HG03342 (cell line): ENCODE results near the gene RMRP.
A peak's percentile ranks its signal among the peaks of the same experiment; 100 is the strongest.

Source experiments
- ATAC-seq: cut with Tn5 transposase; IDR thresholded peaks from one replicate; pipeline ENCODE4 v1.9.1; 2021; ENCODE audit warnings: mild to moderate bottlenecking, moderate library complexity; ENCODE audit not compliant: unreplicated experiment

Gene RMRP

GRCh38 chr9:35666549-35666948, 8.7 kb upstream of the RMRP start:
- ATAC-seq: no peak

DNA sequence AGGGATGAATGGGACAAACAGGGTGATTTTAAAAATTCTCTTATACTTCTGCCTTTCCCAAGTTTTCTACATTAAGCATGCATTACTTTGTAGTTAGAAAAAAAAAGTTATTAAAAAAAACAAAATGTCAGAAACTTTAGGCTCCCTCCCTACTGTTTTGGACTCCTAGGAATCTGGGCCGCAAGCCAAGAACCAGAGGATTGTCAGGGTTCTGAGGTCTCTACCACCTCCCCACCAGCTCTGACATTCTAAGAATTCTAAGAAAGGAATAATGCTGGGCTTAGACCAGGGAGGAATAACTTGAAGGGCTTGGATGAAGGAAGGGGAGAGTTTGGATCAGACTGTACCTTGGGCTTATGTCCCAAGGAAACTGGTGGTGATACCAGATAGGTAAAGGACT, 8.2 kb upstream of the RMRP start:
- no peak for ATAC-seq

GRCh38 chr9:35665471-35665818, 7.6 kb upstream of the RMRP start:
- no peak for ATAC-seq

- peak; percentile 73 for ATAC-seq
These were observed 7.0 kb upstream of the RMRP start, which contains the start of gene ARHGEF39 for GRCh38 chr9:35664531-35665470. ARHGEF39 (minus strand) TSS chr9:35665195; CDS start chr9:35665169, 26 bp downstream.

GRCh38 chr9:35662437-35662836, 4.6 kb upstream of the RMRP start:
- ATAC-seq: no peak

GRCh38 chr9:35661756-35662350, 4.0 kb upstream of the RMRP start:
- ATAC-seq: no peak

DNA sequence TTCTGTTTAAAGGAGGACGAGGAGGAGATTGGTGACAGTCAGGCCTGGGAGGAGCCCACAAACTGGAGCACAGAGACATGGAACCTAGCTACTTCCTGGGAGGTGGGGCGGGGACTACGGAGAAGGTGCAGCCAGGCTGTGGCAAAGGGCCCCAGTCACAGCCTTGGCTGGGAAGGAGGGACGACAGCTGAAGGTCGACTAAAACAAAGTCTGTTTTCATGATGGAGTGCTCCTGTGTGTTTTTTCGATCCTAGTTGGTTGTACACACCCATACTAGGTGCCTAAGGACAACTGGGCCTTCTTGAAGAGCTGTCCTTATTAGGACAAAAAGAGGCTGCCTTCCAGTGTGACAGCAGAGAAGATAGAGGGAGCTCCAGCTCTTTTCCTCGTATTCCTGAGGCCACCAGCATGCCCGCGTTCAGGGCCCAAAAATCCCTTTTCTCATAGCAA, 3.2 kb upstream of the RMRP start:
- no peak for ATAC-seq

- ATAC-seq: no peak
These were observed 1.5 kb upstream of the RMRP start for GRCh38 chr9:35659340-35659739.

DNA sequence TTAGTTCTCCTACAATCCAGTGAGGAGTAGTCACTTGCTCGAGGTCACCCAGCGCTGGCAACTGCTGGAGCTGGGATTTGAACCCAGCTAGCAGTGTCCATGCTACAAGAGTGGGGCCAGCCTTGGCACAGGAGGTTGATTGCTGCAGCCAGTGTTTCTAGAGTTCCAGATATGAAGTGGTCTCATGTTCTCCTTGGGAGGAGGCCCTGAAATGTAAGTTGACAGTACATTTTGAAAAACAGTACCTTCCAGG, 1.1 kb upstream of the RMRP start:
- no peak for ATAC-seq

GRCh38 chr9:35658137-35658967, 533 bp upstream of the RMRP start, which contains the start of gene CCDC107:
CCDC107 (plus strand) TSS chr9:35658292; CDS start chr9:35658380, 88 bp downstream.
- ATAC-seq: peak; percentile 56

DNA sequence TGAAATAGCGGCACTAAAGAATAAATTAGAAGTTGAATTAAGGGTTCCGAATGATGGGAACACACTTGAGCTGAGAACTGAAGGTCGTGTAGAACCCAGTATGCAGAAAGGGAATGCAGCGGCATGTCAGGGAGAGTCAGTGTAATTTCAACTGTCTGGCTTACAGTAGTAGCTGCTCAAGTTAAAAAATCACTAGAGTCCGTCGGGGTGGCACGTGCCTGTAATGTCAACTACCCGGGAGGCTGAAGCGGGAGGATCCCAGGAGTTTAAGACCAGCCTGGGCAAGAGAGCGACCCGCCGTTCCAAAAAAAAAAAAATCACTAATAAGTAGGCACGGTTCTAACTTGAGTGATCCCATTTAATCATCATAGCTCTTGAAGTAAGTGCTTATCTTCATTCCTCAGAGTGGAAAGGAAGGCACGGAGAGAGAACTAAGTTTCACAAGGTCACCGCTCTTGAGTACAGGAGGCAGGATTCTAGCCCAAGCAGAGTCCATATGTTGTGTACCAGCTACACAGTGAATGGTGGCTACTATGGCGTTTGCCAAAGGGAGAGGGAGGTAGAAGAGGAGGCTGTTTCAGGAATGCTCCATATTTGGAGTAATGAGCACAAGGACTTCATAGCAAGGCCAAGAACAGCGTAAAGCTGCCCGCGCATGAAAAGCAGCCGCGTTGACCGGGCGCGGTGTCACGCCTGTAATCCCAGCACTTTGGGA, 831 bp downstream of the RMRP start:
- ATAC-seq: no peak

DNA sequence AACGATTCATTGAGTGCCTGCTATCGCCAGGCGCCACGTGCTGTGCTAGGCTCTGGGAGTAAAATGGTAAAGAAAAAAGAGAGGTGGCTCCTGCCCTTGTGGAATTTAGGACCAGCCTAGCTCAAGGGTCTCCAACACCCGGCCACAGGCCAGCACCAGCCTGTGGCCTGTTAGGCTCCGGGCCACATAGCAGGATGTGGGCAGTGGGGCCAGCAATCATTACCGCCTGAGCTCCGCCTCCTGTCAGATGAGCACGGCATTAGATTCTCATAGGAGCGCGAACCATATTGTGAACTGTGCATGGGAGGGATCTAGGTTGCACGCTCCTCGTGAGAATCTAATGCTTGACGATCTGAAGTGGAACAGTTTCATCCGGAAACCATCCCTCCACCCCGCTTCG, 1.5 kb downstream of the RMRP start:
- ATAC-seq: no peak

- no peak for ATAC-seq
These were observed 4.2 kb downstream of the RMRP start for GRCh38 chr9:35653611-35654010.

- ATAC-seq: no peak
These were observed 5.0 kb downstream of the RMRP start for GRCh38 chr9:35652829-35653209.

DNA sequence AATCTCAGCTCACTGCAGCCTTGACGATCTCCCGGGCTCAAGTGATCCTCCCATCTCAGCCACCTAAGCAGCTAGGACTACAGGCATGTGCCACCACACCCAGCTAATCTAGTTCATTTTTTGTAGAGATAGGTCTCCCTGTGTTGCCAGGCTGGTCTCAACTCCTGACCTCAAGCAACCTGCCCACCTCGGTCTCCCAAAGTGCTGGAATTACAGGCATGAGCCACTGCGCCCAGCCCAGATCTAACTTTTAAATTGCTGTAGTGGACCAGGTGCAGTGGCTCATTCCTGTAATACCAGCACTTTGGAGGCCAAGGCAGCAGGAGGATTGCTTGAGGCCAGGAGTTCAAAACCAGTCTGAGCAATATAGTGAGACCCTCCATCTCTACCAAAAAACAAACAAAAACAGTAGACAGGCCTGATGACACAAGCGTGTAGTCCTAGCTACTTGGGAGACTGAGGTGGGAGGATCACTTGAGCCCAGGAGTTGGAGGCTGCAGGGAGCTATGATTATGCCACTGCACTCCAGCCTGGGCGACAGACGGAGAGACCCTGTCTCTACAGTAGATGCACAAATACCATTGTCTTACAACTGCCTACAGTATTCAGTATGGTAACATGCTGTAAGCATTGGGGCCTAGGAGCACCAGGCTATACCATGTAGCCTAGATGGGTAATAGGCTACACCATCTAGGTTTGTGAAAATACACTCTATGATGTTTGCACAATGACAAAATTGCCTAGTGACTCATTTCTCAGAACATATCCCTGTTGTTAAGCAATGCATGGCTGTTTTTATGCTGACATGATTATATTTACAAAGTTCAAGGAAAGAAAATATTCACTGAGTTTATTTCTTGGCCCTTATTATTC, 5.6 kb downstream of the RMRP start:
- no peak for ATAC-seq

DNA sequence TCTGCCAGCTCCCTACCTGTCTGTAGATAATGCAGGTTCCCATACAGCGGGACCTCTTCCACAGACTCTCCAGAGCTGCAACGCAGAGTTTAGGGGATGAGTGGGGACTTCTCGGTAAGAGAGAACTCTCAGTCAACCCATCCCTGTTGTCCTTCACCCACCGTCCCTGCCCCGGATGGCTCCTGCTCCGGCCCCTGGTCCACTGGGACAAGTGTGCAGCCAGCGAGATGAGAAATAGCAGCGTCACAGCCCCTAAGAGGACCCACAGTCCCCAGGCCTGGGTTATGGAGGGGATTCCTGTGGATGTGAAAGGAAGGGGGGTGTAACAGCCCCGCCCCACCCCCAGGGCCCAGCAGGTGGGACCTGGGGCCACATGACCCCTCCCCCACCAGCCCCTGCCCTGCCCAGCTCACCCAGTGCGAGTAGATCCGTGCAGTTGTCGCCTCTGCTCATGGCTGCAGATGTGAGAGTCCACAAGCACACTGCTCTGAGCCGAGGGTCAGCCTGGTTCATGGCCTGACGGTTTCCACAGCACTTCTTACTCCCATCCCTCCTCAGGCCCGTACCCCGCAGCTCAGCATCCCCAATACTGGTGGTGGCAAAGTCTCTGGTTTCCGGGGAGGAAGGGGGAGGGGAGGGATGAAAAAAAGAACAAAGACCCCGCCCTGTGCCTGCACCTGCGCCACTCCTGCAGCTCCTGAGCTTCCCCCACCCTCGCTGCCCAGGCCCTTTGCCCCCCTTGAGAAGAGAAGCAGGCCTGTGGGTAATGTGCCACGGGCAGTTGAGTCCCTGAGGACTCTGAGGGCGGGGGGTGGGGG, 7.3 kb downstream of the RMRP start, which contains the start of gene SIT1:
TSS of gene SIT1 (minus strand) at position 591 of the 818 bp plus-strand sequence. CDS start at position 513, 78 bp downstream.
- no peak for ATAC-seq

DNA sequence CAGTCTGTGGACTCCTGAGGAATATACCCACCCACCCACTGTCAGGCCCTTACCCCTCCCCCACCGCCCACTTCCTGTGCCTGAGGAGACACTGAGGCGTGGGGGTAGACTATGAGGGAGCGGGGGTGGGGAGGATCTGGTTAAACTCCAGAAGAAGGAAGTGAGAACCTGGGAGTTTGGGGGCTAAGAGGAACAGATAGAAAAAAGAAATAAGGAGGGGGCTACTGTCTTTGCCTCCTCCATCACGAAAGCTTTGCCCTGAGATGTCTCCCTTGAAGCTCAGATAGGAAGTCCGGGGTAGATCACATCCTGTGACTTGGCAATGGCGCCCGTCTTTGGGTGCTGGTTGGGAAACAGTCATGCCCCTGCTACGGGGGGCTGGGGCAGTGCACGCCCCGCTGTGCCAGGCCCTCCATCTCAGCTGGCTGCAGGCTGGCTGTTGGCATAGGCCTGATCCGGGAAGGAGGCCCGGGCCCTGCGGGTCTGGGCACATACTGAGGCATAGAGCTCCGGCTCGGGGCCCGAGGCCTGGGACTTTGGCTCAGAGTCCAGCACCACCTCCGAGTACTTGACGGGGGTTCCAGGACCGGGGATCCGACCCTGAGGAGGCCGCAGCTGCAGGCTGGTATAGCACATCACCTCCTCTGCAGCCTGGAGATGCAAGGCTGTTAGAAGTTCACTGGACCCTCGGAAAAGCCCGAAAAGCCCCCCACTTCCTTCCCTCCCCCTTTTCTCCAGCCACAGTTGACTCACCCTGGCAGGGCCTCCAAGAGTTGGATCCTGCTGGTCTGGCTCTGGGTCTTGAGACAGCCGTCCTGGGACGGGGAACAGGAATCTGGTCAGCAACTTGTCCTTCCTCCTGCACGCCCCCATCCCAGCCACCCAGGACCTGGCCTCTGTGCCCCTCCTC, 8.1 kb downstream of the RMRP start:
- ATAC-seq: no peak
